BLaER1 treated with 17β-estradiol and CSF1 and Interleukin-3, amounts not matched to agents 10 nM and 100 nM (cell line): ENCODE measurements around the gene NRXN2.
"Not testable (repeated sequence)": the region's sequence is repeated elsewhere in the genome, so short reads cannot be mapped to it uniquely, and the experiment has no call there.

Experiments used
- H3K27ac ChIP-seq, 11 experiments: shearing (Covaris generic); formaldehyde crosslinking; 2 replicates each; pipeline ENCODE4 v1.8.1; 2022
- H3K27me3 ChIP-seq, 11 experiments: shearing (Covaris generic); formaldehyde crosslinking; 2 replicates each; pipeline ENCODE4 v1.8.1; 2022
- H3K36me3 ChIP-seq, 11 experiments: shearing (Covaris generic); formaldehyde crosslinking; 2 replicates each; pipeline ENCODE4 v1.8.1; 2022
- H3K4me1 ChIP-seq, 10 experiments: shearing (Covaris generic); formaldehyde crosslinking; 2 replicates each; pipeline ENCODE4 v1.8.1; 2022
- H3K4me2 ChIP-seq, 11 experiments: shearing (Covaris generic); formaldehyde crosslinking; 2 replicates each; pipeline ENCODE4 v1.8.1; 2022
- H3K4me3 ChIP-seq, 10 experiments: shearing (Covaris generic); formaldehyde crosslinking; 2 replicates each; pipeline ENCODE4 v1.8.1; 2022
- H3K9ac ChIP-seq, 11 experiments: shearing (Covaris generic); formaldehyde crosslinking; 2 replicates each; pipeline ENCODE4 v1.8.1; 2022
- H3K9me3 ChIP-seq, 11 experiments: shearing (Covaris generic); formaldehyde crosslinking; replicated peaks in 1 of 11; 2 replicates each; pipeline ENCODE4 v1.8.1; 2022
- H4K20me1 ChIP-seq, 11 experiments: shearing (Covaris generic); formaldehyde crosslinking; 2 replicates each; pipeline ENCODE4 v1.8.1; 2022
- Cebpa-rat ChIP-seq, 11 experiments: shearing (Covaris generic); IDR thresholded peaks; 2 replicates each; pipeline ENCODE4 v1.8.1; 2022

NRXN2 gene

GRCh38 chr11:64713016-64713707 lies 9.8 kb downstream of the NRXN2 start:
- Histone ChIP-seq H3K4me3 (peak overlapping the region in 3 of 10 experiments; percentile 25 to 40 (median 31); a peak in 1 of 20 replicates), H4K20me1 (peaks cover 0 to 33% (median 0%) of the 10 kb centered on the region in 11 experiments; a peak in 7 of 22 replicates), H3K9ac (no peak overlapping the region), H3K27me3 (peaks cover 56 to 69% (median 62%) of the 10 kb centered on the region in 11 experiments), H3K27ac (no peak overlapping the region), H3K4me1 (peaks cover 23 to 72% (median 54%) of the 10 kb centered on the region in 10 experiments), H3K36me3 (no peaks in the 10 kb centered on the region), H3K9me3 (no peaks in the 10 kb centered on the region), H3K4me2 (peak overlapping the region; percentile 24 to 64 (median 44); a peak in 19 of 22 replicates)
- no peak for TF ChIP-seq Cebpa-rat (IDR thresholded peaks at IDR 0.05)

- Histone ChIP-seq H3K27me3 (peaks cover 56 to 69% (median 62%) of the 10 kb centered on the region in 11 experiments), H3K4me2 (peak overlapping the region in 5 of 11 experiments; percentile 35 to 64 (median 46); a peak in 8 of 22 replicates), H3K9ac (no peak overlapping the region), H3K4me1 (peaks cover 23 to 66% (median 52%) of the 10 kb centered on the region in 10 experiments), H4K20me1 (peaks cover 0 to 33% (median 0%) of the 10 kb centered on the region in 11 experiments; a peak in 6 of 22 replicates), H3K9me3 (no peaks in the 10 kb centered on the region), H3K36me3 (no peaks in the 10 kb centered on the region), H3K27ac (no peak overlapping the region), H3K4me3 (no peak overlapping the region)
- TF ChIP-seq Cebpa-rat (IDR thresholded peaks at IDR 0.05) = no peak
Observed at GRCh38 chr11:64712430-64713015, 10.5 kb downstream of the NRXN2 start.

- H4K20me1 ChIP-seq = peaks cover 0 to 31% (median 0%) of the 10 kb centered on the region in 11 experiments; a peak in 6 of 22 replicates
- H3K27ac ChIP-seq = no peak overlapping the region
- no peak for TF ChIP-seq Cebpa-rat (IDR thresholded peaks at IDR 0.05)
- peak overlapping the region in 1 of 11 experiments; percentile 55; a peak in 1 of 22 replicates for H3K4me2 ChIP-seq
- H3K36me3 ChIP-seq = no peaks in the 10 kb centered on the region
- H3K9ac ChIP-seq = no peak overlapping the region
- H3K4me3 ChIP-seq = no peak overlapping the region
- peaks cover 23 to 60% (median 47%) of the 10 kb centered on the region in 10 experiments for H3K4me1 ChIP-seq
- no peaks in the 10 kb centered on the region for H3K9me3 ChIP-seq
- peaks cover 56 to 69% (median 62%) of the 10 kb centered on the region in 11 experiments for H3K27me3 ChIP-seq
Observed at GRCh38 chr11:64711956-64712362, 11.0 kb downstream of the NRXN2 start.

GRCh38 chr11:64711138-64711955 lies 11.7 kb downstream of the NRXN2 start:
- no peak for TF ChIP-seq Cebpa-rat (IDR thresholded peaks at IDR 0.05)
- H3K9ac ChIP-seq = no peak overlapping the region
- no peaks in the 10 kb centered on the region for H3K36me3 ChIP-seq
- peaks cover 56 to 69% (median 61%) of the 10 kb centered on the region in 11 experiments for H3K27me3 ChIP-seq
- H3K4me3 ChIP-seq = no peak overlapping the region
- peaks cover 0 to 25% (median 0%) of the 10 kb centered on the region in 11 experiments; a peak in 6 of 22 replicates for H4K20me1 ChIP-seq
- no peaks in the 10 kb centered on the region for H3K9me3 ChIP-seq
- H3K27ac ChIP-seq = no peak overlapping the region
- peaks cover 17 to 54% (median 41%) of the 10 kb centered on the region in 10 experiments for H3K4me1 ChIP-seq
- peak overlapping the region in 10 of 11 experiments; percentile 8 to 55 (median 38); a peak in 17 of 22 replicates for H3K4me2 ChIP-seq

GRCh38 chr11:64710418-64711137 lies 12.4 kb downstream of the NRXN2 start:
- Histone ChIP-seq H3K4me2 (peak overlapping the region; percentile 8 to 55 (median 40); a peak in 19 of 22 replicates), H3K9ac (no peak overlapping the region), H3K27ac (no peak overlapping the region), H3K9me3 (no peaks in the 10 kb centered on the region), H3K4me3 (no peak overlapping the region), H3K27me3 (peaks cover 54 to 66% (median 57%) of the 10 kb centered on the region in 11 experiments), H3K36me3 (no peaks in the 10 kb centered on the region), H4K20me1 (peaks cover 0 to 24% (median 0%) of the 10 kb centered on the region in 11 experiments; a peak in 6 of 22 replicates), H3K4me1 (peaks cover 15 to 46% (median 33%) of the 10 kb centered on the region in 10 experiments)
- TF ChIP-seq Cebpa-rat (IDR thresholded peaks at IDR 0.05) = no peak

- H3K4me2 ChIP-seq = no peak overlapping the region
- H3K9ac ChIP-seq = no peak overlapping the region
- TF ChIP-seq Cebpa-rat (IDR thresholded peaks at IDR 0.05) = no peak
- H3K9me3 ChIP-seq = no peaks in the 10 kb centered on the region
- H4K20me1 ChIP-seq = no peaks in the 10 kb centered on the region
- no peak overlapping the region for H3K27ac ChIP-seq
- H3K27me3 ChIP-seq = peaks cover 3 to 15% (median 6%) of the 10 kb centered on the region in 11 experiments; a peak in 18 of 22 replicates
- H3K4me1 ChIP-seq = peaks cover 0 to 12% (median 6%) of the 10 kb centered on the region in 10 experiments; a peak in 14 of 20 replicates
- no peak overlapping the region for H3K4me3 ChIP-seq
- H3K36me3 ChIP-seq = no peaks in the 10 kb centered on the region
Observed at GRCh38 chr11:64705501-64705900, 17.5 kb downstream of the NRXN2 start.

- Histone ChIP-seq H3K4me2 (no peak overlapping the region), H3K36me3 (no peaks in the 10 kb centered on the region), H4K20me1 (no peaks in the 10 kb centered on the region), H3K27me3 (no peaks in the 10 kb centered on the region), H3K4me1 (no peaks in the 10 kb centered on the region), H3K4me3 (no peak overlapping the region), H3K27ac (no peak overlapping the region), H3K9ac (no peak overlapping the region), H3K9me3 (no peaks in the 10 kb centered on the region)
- no peak for TF ChIP-seq Cebpa-rat (IDR thresholded peaks at IDR 0.05)
Observed at GRCh38 chr11:64703048-64703447, 19.9 kb downstream of the NRXN2 start.

GRCh38 chr11:64701956-64702355 lies 21.0 kb downstream of the NRXN2 start:
- not testable (repeated sequence) for H3K4me2 ChIP-seq

More at GRCh38 chr11:64701956-64702355, 21.0 kb downstream of the NRXN2 start:
- not testable (repeated sequence) for H3K9me3 ChIP-seq, H3K9ac ChIP-seq, H3K27me3 ChIP-seq, H3K36me3 ChIP-seq, H4K20me1 ChIP-seq, H3K27ac ChIP-seq, H3K4me3 ChIP-seq, H3K4me1 ChIP-seq
